8988T (cell line): ENCODE results near the gene LAMA5.

Experiments
- DNase-seq: peaks from one replicate; pipeline ENCODE4 v3.0.0; 2011

The LAMA5 gene, protein sequence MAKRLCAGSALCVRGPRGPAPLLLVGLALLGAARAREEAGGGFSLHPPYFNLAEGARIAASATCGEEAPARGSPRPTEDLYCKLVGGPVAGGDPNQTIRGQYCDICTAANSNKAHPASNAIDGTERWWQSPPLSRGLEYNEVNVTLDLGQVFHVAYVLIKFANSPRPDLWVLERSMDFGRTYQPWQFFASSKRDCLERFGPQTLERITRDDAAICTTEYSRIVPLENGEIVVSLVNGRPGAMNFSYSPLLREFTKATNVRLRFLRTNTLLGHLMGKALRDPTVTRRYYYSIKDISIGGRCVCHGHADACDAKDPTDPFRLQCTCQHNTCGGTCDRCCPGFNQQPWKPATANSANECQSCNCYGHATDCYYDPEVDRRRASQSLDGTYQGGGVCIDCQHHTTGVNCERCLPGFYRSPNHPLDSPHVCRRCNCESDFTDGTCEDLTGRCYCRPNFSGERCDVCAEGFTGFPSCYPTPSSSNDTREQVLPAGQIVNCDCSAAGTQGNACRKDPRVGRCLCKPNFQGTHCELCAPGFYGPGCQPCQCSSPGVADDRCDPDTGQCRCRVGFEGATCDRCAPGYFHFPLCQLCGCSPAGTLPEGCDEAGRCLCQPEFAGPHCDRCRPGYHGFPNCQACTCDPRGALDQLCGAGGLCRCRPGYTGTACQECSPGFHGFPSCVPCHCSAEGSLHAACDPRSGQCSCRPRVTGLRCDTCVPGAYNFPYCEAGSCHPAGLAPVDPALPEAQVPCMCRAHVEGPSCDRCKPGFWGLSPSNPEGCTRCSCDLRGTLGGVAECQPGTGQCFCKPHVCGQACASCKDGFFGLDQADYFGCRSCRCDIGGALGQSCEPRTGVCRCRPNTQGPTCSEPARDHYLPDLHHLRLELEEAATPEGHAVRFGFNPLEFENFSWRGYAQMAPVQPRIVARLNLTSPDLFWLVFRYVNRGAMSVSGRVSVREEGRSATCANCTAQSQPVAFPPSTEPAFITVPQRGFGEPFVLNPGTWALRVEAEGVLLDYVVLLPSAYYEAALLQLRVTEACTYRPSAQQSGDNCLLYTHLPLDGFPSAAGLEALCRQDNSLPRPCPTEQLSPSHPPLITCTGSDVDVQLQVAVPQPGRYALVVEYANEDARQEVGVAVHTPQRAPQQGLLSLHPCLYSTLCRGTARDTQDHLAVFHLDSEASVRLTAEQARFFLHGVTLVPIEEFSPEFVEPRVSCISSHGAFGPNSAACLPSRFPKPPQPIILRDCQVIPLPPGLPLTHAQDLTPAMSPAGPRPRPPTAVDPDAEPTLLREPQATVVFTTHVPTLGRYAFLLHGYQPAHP (N-terminal part only)

GRCh38 chr20:62367136-62367632 lies at the start of gene LAMA5:
Gene LAMA5, minus strand, starts transcription at chr20:62367312. Its CDS starts 67 bp downstream, at chr20:62367245.
- DNase-seq = peak; percentile 97

GRCh38 chr20:62415354-62416111 lies 48.4 kb upstream of the LAMA5 start:
- no peak for DNase-seq

- DNase-seq = peak; percentile 98
Observed at GRCh38 chr20:62413896-62414481, 46.9 kb upstream of the LAMA5 start.

- DNase-seq = no peak
Observed at GRCh38 chr20:62413025-62413570, 46.0 kb upstream of the LAMA5 start.

- no peak for DNase-seq
Observed at GRCh38 chr20:62412194-62413024, 45.3 kb upstream of the LAMA5 start.

- no peak for DNase-seq
Observed at GRCh38 chr20:62411479-62412193, 44.5 kb upstream of the LAMA5 start.

- DNase-seq = no peak
Observed at GRCh38 chr20:62410746-62411478, 43.8 kb upstream of the LAMA5 start.

DNA sequence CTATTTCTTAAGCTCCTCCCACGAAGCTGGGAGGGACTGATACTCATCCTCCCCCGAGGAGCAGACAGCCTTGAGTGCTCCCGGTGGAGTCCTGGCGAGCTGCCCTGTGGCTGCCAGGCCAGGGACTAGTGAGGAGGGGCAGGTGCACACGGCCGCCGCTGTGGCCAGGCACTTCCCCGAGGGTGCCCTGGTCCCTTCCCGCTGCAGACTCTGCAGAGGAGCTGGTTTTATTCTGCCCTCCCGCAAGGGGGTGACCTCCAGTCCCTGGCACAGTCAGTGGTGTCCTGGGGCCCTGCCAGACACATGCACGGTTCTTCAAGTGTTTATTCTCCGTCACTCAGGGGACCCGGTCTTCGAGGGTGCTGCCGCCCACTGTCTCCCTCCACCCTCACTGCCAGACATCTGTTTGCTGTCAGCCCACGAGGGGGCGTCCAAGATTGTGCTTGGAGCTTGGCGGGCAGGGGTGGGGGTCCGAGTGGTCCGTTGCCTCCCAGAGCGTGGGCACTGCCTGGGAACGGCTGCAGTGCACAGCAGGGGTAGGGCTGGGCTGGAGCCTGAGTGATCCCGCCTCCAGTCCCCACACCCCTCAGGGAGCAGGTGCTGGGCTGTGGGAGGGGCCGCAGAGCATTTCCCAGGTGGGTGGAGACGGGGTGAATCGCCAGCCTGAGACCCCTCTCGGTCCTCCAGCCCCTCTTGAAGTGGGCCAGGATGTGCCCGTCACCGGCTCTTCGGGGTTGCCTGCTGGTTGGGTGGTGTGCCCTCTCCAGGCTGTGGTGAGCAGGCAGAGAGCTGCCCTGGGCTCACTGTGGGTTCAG lies 43.0 kb upstream of the LAMA5 start:
- peak; percentile 96 for DNase-seq

DNA sequence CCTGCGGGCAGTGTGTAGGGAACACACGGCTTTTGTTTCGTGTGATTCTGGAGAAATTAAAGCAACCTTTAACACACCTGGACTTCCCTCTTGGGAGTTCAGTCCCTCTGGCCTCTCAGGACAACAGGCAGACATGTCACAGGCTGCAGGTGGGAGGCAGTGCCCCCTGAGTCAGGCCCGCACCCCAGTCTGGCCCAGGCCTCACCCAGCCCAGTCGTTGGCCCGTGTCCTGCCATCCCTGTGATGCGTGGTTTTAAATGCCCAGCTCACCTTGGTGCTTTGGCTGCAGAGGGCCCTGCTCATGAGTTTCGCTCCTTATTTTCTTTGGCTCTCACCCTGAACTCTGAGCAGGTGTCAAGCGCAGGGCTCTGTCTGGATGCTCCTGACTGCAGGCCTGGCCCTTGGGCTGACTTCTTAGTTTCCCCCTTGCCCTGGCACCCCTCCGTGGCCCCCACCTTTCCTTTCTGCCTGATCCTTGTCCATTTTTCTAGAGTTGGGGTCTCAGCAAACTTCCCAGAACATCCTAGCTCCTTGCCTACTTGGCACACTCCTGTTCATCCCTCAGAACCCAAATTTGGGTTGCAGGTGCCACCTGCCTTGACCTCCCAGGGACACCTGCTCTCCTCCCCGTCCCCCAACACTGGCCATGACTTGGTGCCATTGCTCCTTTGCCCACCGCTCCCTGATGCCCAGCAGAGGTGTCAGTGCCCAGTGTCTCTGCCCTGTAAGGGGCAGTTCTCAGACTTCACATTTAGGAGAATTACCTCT lies 42.2 kb upstream of the LAMA5 start:
- no peak for DNase-seq

GRCh38 chr20:62408640-62409039 lies 41.5 kb upstream of the LAMA5 start:
- no peak for DNase-seq

GRCh38 chr20:62408055-62408454 lies 40.9 kb upstream of the LAMA5 start:
- DNase-seq = no peak

GRCh38 chr20:62407221-62407992 lies 40.3 kb upstream of the LAMA5 start, which contains the start of gene CABLES2:
Gene CABLES2, minus strand, starts transcription at chr20:62407285. Its CDS starts 9 bp downstream, at chr20:62407276.
- peak; percentile 99 for DNase-seq

DNA sequence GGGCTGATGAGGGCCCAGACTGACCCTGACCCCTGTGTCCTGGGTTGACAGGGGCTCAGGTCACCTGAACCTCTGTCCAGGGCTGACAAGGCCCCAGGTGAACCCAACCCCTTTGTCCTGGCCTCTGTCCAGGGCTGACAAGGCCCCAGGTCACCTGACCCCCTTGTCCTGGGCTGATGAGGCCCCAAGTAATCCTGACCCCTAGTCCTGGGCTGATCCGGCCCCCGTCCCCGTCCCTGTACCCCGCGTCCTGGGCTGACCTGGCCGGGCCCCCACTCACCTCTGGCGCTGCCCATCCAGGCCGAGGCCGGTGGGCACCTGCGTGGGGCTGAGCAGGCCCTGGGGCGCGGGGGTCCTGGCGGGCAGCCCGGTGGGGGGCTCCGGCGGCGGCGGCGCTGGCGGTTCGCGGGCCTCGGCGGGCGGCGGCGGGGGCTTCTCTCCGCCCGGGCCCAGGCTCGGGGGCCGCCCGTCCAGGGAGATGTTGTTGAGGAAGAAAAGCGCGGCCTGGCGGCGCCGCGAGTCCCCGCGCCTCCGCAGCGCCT lies 39.6 kb upstream of the LAMA5 start:
- DNase-seq = no peak

- DNase-seq = no peak
Observed at GRCh38 chr20:62405981-62406513, 38.9 kb upstream of the LAMA5 start.
